ENCODE data around the gene GDF10. TPM values are rescaled to one million over a fixed set of nuclear protein-coding genes. Genes with fewer than 3 reads are reported as not detected.

Gene GDF10
- total and polyA plus RNA-seq, 8 donors = 0.31 to 2.6 (median 0.90) TPM; not detected in 5

- intact Hi-C loops (cut with DNase I; ENCODE audit: low total_unique reads) = loop anchor here (5.0 kb wide), 1 partner anchor 288 kb away; no protein-coding TSS in a partner anchor
- Histone ChIP-seq H3K27ac (no peak overlapping the region), H3K4me3 (no peak overlapping the region), H3K4me1 (peaks cover 7 to 15% (median 14%) of the 10 kb centered on the region in 4 donors), H3K36me3 (no peaks in the 10 kb centered on the region), H3K9me3 (no peaks in the 10 kb centered on the region), H3K27me3 (peaks cover 0 to 10% (median 0%) of the 10 kb centered on the region in 3 donors)
- WGBS, 5 donors = 80 to 97% (median 93%) methylated on average over 2 of the region's 2 CpGs
- TF ChIP-seq POLR2AphosphoS5 (IDR thresholded peaks at IDR 0.05) (no peak), CTCF (IDR thresholded peaks at IDR 0.05) (no peak), EP300 (IDR thresholded peaks at IDR 0.05) (no peak), POLR2A (IDR thresholded peaks at IDR 0.05) (no peak)
- DNase-seq = no peak
Observed at GRCh38 chr10:47315421-47315820, 15.4 kb downstream of the GDF10 start.

GRCh38 chr10:47316131-47316530 is 16.1 kb downstream of the GDF10 start:
- Histone ChIP-seq H3K27ac (no peak overlapping the region), H3K4me1 (peaks cover 4 to 10% (median 10%) of the 10 kb centered on the region in 4 donors), H3K4me3 (no peak overlapping the region), H3K9me3 (no peaks in the 10 kb centered on the region), H3K36me3 (no peaks in the 10 kb centered on the region), H3K27me3 (peaks cover 0 to 16% (median 4%) of the 10 kb centered on the region in 3 donors)
- intact Hi-C loops (cut with DNase I; ENCODE audit: low total_unique reads) = loop anchor here (5.0 kb wide), 1 partner anchor 289 kb away; no protein-coding TSS in a partner anchor
- WGBS, 5 donors = 75 to 90% (median 79%) methylated on average over 5 of the region's 5 CpGs
- TF ChIP-seq CTCF (IDR thresholded peaks at IDR 0.05) (no peak), POLR2AphosphoS5 (IDR thresholded peaks at IDR 0.05) (no peak), POLR2A (IDR thresholded peaks at IDR 0.05) (no peak), EP300 (IDR thresholded peaks at IDR 0.05) (no peak)
- DNase-seq = no peak

DNA sequence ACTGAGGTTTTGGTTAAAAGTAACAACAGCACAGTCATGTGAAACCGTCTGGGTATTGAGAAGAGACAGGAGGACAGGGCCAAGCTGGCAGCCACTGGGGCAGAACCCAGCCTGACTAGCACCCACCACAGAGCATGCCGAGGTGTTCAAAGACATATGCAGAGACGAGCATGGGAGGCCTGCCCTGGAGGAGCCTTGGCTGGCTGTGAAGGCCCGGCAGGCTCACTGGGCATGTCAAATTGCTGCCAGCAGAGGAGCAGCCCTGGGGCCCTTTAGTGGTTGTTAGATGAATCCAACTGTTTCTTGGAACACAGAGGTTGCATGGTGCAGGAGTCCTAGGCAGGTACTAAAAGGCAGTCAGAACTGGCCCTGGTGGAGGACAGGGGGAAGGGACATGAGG is 17.3 kb downstream of the GDF10 start:
- intact Hi-C loops (cut with DNase I; ENCODE audit: low total_unique reads) = loop anchor here (5.0 kb wide), 1 partner anchor 290 kb away; no protein-coding TSS in a partner anchor
- whole genome bisulfite sequencing, 5 donors = 70 to 89% (median 79%) methylated on average over 4 of the region's 4 CpGs
- Histone ChIP-seq H3K4me1 (no peaks in the 10 kb centered on the region), H3K27me3 (peaks cover 0 to 21% (median 7%) of the 10 kb centered on the region in 3 donors), H3K9me3 (no peaks in the 10 kb centered on the region), H3K4me3 (no peak overlapping the region), H3K27ac (no peak overlapping the region), H3K36me3 (no peaks in the 10 kb centered on the region)
- TF ChIP-seq POLR2A (IDR thresholded peaks at IDR 0.05) (no peak), CTCF (IDR thresholded peaks at IDR 0.05) (no peak), EP300 (IDR thresholded peaks at IDR 0.05) (no peak), POLR2AphosphoS5 (IDR thresholded peaks at IDR 0.05) (no peak)
- no peak for DNase-seq

GRCh38 chr10:47318706-47319105 is 18.7 kb downstream of the GDF10 start:
- Histone ChIP-seq H3K27ac (no peak overlapping the region), H3K36me3 (no peaks in the 10 kb centered on the region), H3K27me3 (peaks cover 0 to 30% (median 11%) of the 10 kb centered on the region in 3 donors), H3K4me1 (no peaks in the 10 kb centered on the region), H3K9me3 (no peaks in the 10 kb centered on the region), H3K4me3 (no peak overlapping the region)
- intact Hi-C loops (cut with DNase I; ENCODE audit: low total_unique reads) = loop anchor here (5.0 kb wide), 1 partner anchor 291 kb away; no protein-coding TSS in a partner anchor
- TF ChIP-seq CTCF (IDR thresholded peaks at IDR 0.05) (no peak), POLR2AphosphoS5 (IDR thresholded peaks at IDR 0.05) (no peak)
- DNase-seq = no peak
- WGBS, 5 donors = 47 to 81% (median 80%) methylated on average over 9 of the region's 9 CpGs
